ENCODE data around the gene RHOU.

RHOU gene

DNA sequence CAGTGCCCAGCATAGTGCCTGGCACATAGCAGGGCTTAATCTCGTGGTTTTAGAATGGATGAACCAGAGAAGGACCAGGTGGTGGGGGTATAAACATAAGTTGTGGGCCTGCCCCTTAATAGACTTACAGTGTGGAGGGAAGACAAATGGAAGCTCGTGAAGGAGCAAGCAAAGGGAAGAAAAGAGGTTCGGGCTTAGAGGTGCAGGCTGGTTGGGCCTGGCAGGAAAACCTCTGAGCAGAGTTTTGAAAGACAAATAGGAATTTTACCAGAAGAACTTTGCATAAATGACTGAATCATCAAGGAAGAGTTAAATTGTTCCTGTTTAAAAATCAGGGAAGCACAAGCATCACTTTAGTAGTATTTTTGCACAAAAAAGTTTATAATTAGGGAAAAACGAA, 4.5 kb downstream of the RHOU start:
- no peak for DNase-seq

DNA sequence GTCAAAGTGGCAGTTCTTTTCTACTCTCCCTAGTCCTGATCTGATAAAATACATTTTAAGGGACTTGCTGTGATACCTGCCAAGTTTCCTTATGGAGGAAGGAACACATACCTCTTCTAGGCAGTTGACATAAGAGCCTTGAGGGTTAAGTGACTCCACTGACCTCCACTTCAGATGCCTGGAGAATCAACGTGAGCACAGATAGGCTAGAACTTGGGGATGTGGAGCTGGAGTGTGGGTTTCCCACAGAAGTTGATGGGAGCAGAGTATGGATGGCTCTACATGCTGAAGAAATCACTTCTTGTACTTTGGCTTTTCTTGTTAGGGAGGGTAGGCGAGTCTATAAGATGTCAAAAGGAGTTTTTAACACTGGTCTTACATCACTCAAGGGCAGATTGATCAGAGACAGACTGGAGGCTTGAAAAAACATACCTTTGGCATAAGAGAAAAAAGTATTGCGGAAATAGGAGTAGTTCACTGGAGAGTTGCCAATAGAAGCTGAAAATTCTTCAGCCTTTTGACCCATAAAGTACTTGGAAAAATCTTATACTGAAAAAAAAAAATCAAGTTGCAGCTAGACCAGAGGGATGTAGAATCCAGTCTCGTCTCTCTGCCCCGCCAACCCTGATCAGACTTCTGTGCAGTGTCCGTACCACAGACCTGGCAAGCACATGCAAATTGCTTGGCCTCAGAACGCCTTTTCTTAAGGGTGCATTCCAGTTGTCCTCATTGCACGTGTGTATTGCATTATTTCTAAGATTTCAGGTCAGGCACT, 5.5 kb downstream of the RHOU start:
- DNase-seq, result no peak

- no peak for DNase-seq
Observed at GRCh38 chr1:228742281-228742860, 7.1 kb downstream of the RHOU start.

GRCh38 chr1:228743405-228743804, 8.1 kb downstream of the RHOU start:
- no peak for DNase-seq

DNA sequence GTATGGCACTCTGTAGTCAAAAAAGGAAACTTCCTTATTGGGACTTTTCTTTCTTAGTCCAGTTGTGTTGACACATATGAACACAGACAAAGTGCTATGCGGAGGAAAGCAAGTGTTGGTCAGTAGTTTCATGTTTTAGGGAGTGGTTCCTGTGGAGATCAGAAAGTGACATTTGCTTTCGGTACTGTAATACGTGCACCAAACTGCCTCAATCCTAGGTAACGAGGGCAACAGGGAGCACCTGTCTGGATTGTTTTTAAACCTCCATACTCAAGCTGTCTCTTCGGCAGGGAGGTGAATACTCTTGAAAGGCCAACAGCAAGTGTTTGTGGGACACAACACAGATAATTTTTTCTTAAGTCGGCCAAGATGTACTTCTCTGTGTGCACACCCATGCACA, 9.1 kb downstream of the RHOU start:
- DNase-seq, result no peak

GRCh38 chr1:228744918-228745317, 9.6 kb downstream of the RHOU start:
- DNase-seq, result no peak

GRCh38 chr1:228745497-228745896, 10.2 kb downstream of the RHOU start:
- no peak for DNase-seq

DNA sequence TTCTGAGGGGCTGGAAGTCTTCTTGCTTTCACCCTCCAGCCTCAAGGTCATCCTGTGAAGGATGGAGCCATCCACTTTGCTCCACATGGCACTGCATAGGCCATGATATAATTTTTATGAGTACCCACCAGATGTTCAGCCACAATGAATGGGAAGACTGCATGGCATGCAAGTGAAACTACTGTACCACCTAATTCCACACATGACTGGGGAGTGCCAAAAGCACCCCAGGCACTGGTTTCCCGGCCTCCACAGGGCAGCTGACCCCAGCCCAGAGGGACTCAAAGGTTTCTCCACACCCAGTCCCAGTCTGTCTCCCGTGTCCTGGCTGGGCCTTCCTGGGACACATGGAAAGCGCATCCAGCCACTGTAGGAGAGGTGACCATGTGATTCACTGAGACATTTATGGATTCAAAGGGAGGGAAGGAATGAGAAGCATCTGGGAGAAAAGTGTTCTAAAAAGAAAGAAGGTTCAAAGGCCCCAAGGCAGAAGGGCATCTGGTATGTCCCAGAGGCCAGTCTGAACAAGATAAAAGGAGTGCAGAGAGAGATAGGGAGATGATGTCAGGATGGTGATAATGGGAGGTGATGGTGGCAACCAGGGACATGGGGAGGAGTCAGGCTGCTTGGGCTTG, 12.1 kb downstream of the RHOU start:
- no peak for DNase-seq

GRCh38 chr1:228748029-228748428, 12.8 kb downstream of the RHOU start:
- no peak for DNase-seq

DNA sequence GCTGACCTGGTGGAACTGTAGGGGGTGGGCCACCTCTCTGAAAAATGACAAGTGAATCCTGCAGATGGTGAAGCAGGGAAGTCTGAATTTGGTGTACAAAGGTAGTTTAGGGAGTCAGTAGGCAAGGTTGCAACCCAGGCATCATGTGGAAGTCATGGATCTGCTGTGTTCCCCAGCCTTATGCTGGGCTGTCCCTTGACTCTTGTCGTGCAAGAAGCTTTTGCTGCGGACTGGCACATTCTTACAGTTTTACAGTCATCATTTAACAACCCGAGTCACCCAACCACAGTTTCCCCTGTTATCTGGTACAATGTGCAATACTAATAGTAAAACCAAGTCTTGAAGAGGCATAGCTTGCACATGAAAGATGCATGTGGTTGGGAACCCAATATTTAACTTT, 13.2 kb downstream of the RHOU start:
- DNase-seq, result no peak

DNA sequence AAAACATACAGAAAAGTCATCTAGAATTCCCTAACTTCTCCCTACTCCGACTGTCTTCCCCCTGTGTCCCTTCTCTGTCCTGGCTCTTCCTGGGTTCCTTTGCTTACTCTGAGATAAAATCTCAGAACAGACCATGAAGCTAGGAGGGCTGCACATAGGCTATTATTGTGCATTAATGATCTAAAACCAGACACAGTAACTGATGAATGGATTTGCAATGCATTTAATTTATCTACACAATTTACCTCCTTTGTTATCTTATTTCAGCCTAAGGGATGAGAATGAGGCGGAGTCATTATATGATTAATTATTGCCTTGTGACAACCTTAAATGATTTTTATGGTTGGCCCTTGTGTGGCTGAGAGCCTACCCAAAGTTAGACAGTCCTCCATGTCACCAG, 14.5 kb downstream of the RHOU start:
- DNase-seq, result no peak

DNA sequence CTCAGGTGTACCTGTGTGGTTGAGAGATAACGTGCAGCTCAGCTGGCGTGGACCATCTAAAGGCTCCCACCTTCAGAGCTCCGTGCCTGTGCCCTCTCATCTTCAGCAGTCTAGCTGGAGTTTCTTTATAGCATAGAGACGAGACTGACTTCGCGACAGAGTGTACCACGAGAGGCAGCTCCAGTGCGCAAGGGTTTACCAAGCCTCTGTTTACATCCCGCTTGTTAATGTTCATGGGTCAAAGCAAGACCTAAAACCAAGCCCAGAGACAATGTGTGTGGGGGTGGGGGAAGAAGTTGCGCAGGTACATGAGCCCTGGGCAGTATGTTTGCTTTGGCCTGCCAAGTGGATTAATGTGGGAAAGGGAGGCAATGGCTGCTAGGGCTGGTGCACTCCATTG, 15.6 kb downstream of the RHOU start:
- no peak for DNase-seq

DNA sequence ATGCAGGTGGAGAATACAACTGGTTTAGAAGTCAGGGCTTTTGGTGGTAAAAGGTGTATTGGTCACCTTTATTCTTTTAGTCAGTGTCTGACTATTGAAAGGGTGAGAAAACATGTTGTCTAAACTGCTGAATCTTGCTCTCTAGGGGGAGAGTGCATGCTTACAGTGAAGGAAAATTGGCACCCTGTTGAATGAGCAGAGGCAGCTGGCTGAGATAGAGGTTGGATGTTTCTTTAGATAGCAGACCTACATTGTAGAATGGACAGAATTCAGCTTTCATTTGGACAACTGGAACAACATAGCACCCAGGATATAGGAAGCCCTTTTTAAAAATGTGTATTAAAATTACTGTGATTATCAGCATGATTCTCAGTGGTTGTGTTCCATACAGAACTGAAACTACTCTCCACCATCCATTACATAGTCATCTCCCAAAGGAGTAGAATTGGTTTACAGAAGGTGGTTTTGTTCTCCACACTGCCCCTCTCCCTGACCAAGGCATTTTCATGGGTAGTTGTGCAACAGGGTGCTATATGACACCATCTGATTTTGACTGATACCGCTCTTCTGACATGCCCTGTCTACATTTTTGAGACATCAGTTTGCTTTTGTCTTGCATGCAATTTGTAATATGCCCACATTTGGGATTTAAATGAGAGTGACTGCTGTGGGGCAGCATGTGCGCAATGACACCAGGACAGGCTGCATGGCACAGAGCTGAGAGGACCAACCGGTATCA, 16.2 kb downstream of the RHOU start:
- DNase-seq, result no peak

GRCh38 chr1:228752258-228752657, 17.0 kb downstream of the RHOU start:
- no peak for DNase-seq

- no peak for DNase-seq
Observed at GRCh38 chr1:228752675-228753265, 17.5 kb downstream of the RHOU start.

- DNase-seq, result no peak
Observed at GRCh38 chr1:228753287-228753686, 18.0 kb downstream of the RHOU start.

- DNase-seq, result no peak
Observed at GRCh38 chr1:228753786-228754360, 18.6 kb downstream of the RHOU start.

DNA sequence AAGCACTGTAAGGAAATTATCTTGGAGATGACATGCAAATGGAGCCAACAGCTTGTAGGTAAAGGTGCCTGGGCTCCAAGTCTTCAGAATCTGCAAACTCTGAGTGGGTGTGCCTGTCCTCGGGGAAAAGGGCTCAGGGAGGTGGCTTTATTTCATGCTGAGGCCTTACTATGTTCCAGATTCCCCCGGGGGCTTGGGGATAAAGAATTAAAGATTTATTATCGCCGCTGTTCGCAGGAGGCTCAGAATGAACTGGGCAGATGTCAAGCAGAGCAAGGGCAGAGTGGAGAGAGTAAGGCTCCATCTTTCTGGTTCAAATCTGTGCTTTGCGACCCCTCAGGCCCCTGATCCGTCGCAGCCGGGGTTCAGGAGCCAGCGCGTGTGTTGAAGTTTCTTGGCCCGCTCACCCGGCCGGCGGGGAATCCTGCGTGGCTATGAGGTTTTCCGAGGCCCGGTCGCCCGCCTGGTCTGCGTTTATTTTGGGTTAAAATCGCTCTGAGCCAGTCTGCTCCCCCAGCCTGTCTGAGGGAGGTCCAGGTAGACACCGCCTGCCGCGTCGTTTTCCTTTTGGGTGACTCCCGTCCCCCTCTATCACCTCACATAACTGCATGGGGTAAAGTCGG, 19.5 kb downstream of the RHOU start:
- no peak for DNase-seq

GRCh38 chr1:228755800-228756199, 20.5 kb downstream of the RHOU start:
- no peak for DNase-seq

GRCh38 chr1:228756457-228756856, 21.2 kb downstream of the RHOU start:
- no peak for DNase-seq

DNA sequence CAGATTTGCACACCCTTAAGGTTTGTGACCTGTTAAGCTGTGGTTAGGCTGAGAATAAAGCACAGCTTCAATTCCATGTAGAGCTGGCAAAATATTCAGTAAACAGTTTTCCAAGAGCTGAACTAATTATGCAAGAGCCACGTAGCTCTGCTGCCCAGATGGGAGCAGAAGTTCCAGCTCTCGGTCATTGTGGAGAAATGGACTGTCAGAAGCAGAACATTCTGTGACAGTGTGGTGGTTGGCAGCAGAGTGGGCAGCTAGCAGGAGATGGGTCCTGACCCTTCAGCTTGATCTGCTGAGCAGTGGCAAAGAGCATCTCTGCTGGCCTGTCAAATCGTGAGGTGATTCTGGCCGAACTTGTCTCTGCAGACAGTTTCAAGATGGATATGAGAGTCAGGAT, 23.2 kb downstream of the RHOU start:
- no peak for DNase-seq

DNA sequence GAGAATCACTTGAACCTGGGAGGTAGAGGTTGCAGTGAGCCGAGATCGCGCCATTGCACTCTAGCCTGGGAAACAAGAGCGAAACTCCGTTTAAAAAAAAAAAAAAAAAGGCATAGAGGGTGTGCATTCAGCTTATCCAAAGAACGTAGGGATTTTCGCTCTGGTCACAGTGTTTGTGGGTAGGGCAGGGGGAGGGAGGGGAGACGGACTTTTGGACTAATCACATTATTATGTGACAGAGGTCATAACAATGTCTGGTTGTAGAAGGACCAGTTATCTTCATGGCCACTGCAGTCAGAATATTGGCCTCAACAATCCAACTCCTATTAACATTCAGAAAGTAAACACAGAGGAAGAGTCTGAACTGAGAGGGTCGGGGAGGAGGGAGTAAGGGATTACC, 25.7 kb downstream of the RHOU start:
- DNase-seq, result no peak

DNA sequence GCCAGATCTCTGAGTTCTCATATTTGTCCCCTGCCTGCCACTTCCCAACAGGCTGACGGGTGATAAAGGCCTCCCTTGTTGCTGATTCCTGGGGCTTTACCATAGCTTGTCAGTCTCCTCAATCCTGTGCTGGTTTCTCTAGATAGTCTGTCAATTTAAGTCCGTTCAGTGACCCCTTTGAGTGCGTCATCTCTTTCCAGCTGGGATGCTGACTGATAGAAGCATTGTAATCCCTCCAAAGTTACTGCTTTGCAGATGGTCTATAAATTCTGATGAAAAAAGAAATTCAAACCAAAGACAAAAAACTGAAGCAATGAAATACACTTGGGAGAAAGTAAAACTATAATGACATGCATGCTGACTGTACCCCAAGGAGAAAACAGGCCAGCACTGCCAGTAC, 28.3 kb downstream of the RHOU start:
- DNase-seq, result no peak

All from activated CD8-positive, alpha-beta memory T cell treated with anti-CD3 and anti-CD28 coated beads, Interleukin-2, amount 50 U/mL, for 4 hours (primary cell).